Measurements from ENCODE around the gene WSB1.
A peak's percentile ranks its signal among the peaks of the same experiment; 100 is the strongest.
"Not testable (repeated sequence)": the region's sequence is repeated elsewhere in the genome, so short reads cannot be mapped to it uniquely, and the experiment has no call there.

Gene WSB1

GRCh38 chr17:27276653-27277156 lies 17.2 kb upstream of the WSB1 start:
- no peak for DNase-seq (ENCODE audit: low read depth, low spot score)
- H3K27ac ChIP-seq, result no peak overlapping the region

- not testable (repeated sequence) for H3K27ac ChIP-seq; DNase-seq (ENCODE audit: low read depth, low spot score)
Observed at GRCh38 chr17:27279132-27279531, 14.8 kb upstream of the WSB1 start.

GRCh38 chr17:27280527-27280926 lies 13.4 kb upstream of the WSB1 start:
- no peak overlapping the region for H3K27ac ChIP-seq
- DNase-seq (ENCODE audit: low read depth, low spot score), result no peak

GRCh38 chr17:27281438-27281837 lies 12.5 kb upstream of the WSB1 start:
- no peak for DNase-seq (ENCODE audit: low read depth, low spot score)
- H3K27ac ChIP-seq, result no peak overlapping the region

- no peak for DNase-seq (ENCODE audit: low read depth, low spot score)
- no peak overlapping the region for H3K27ac ChIP-seq
Observed at GRCh38 chr17:27282054-27282551, 11.8 kb upstream of the WSB1 start.

- no peak overlapping the region for H3K27ac ChIP-seq
- no peak for DNase-seq (ENCODE audit: low read depth, low spot score)
Observed at GRCh38 chr17:27283060-27283459, 10.9 kb upstream of the WSB1 start.

GRCh38 chr17:27283751-27284150 lies 10.2 kb upstream of the WSB1 start:
- DNase-seq (ENCODE audit: low read depth, low spot score), result no peak
- H3K27ac ChIP-seq, result no peak overlapping the region

GRCh38 chr17:27284811-27285415 lies 9.0 kb upstream of the WSB1 start:
- H3K27ac ChIP-seq, result no peak overlapping the region
- no peak for DNase-seq (ENCODE audit: low read depth, low spot score)

- no peak overlapping the region for H3K27ac ChIP-seq
- DNase-seq (ENCODE audit: low read depth, low spot score), result no peak
Observed at GRCh38 chr17:27285516-27285915, 8.4 kb upstream of the WSB1 start.

- no peak for DNase-seq (ENCODE audit: low read depth, low spot score)
Observed at GRCh38 chr17:27288183-27288582, 5.7 kb upstream of the WSB1 start.

GRCh38 chr17:27289856-27290255 lies 4.1 kb upstream of the WSB1 start:
- no peak overlapping the region for H3K27ac ChIP-seq
- no peak for DNase-seq (ENCODE audit: low read depth, low spot score)

More at GRCh38 chr17:27288183-27288582, 5.7 kb upstream of the WSB1 start:
- no peak overlapping the region for H3K27ac ChIP-seq

GRCh38 chr17:27290916-27291598 lies 2.9 kb upstream of the WSB1 start:
- DNase-seq (ENCODE audit: low read depth, low spot score), result no peak
- no peak overlapping the region for H3K27ac ChIP-seq

GRCh38 chr17:27293359-27293897 lies 486 bp upstream of the WSB1 start:
- H3K27ac ChIP-seq, result peak overlapping the region; percentile 96
- no peak for DNase-seq (ENCODE audit: low read depth, low spot score)

- peak; percentile 41 for DNase-seq (ENCODE audit: low read depth, low spot score)
- H3K27ac ChIP-seq, result peak overlapping the region; percentile 96
Observed at GRCh38 chr17:27294689-27295630, 1.0 kb downstream of the WSB1 start.

- H3K27ac ChIP-seq, result peak overlapping the region; percentile 96
- no peak for DNase-seq (ENCODE audit: low read depth, low spot score)
Observed at GRCh38 chr17:27295945-27296344, 2.0 kb downstream of the WSB1 start.

GRCh38 chr17:27296428-27296979 lies 2.6 kb downstream of the WSB1 start:
- peak overlapping the region; percentile 96 for H3K27ac ChIP-seq
- DNase-seq (ENCODE audit: low read depth, low spot score), result no peak

GRCh38 chr17:27299384-27300049 lies 5.6 kb downstream of the WSB1 start:
- no peak overlapping the region for H3K27ac ChIP-seq
- no peak for DNase-seq (ENCODE audit: low read depth, low spot score)

GRCh38 chr17:27303734-27304133 lies 9.8 kb downstream of the WSB1 start:
- no peak for DNase-seq (ENCODE audit: low read depth, low spot score)
- H3K27ac ChIP-seq, result no peak overlapping the region

GRCh38 chr17:27306276-27306835 lies 12.4 kb downstream of the WSB1 start:
- H3K27ac ChIP-seq, result no peak overlapping the region
- DNase-seq (ENCODE audit: low read depth, low spot score), result no peak
